Nephron (organoid): ENCODE data around the gene CFP.
A peak's percentile ranks its signal among the peaks of the same experiment; 100 is the strongest.
"Not testable (repeated sequence)": the region's sequence is repeated elsewhere in the genome, so short reads cannot be mapped to it uniquely, and the experiment has no call there.

Source experiments
- H3K27ac Mint-ChIP-seq, 3 experiments: 2 replicates each; pipeline ENCODE4 v1.8.0; 2020; ENCODE audit warnings: mixed read lengths in 3 of 3, mild to moderate bottlenecking in 2 of 3, moderate library complexity in 1 of 3
- H3K27me3 Mint-ChIP-seq: 2 replicates; pipeline ENCODE4 v1.8.0; 2021; ENCODE audit warnings: low read depth, mild to moderate bottlenecking, moderate library complexity, mixed read lengths
- H3K36me3 Mint-ChIP-seq: 2 replicates; pipeline ENCODE4 v1.8.0; 2020; ENCODE audit warnings: low read depth, mixed read lengths
- H3K4me1 Mint-ChIP-seq: 2 replicates; pipeline ENCODE4 v1.8.0; 2020; ENCODE audit warnings: mixed read lengths
- H3K4me3 Mint-ChIP-seq, 3 experiments: 2 replicates each; pipeline ENCODE4 v1.8.0; 2020; ENCODE audit warnings: mild to moderate bottlenecking in 3 of 3, mixed read lengths in 3 of 3, moderate library complexity in 2 of 3
- H3K9me3 Mint-ChIP-seq: 2 replicates; pipeline ENCODE4 v1.8.0; 2020; ENCODE audit warnings: mixed read lengths
- TF ChIP-seq, protein P1 (sequence below), 3 experiments: fragments of 200-600 bp; sonication (generic); IDR thresholded peaks; one replicate each; pipeline ENCODE4 v1.5.0; 2021; ENCODE audit warnings: antibody characterized with exemption in 3 of 3; ENCODE audit not compliant: unreplicated experiment in 3 of 3

The CFP gene

DNA sequence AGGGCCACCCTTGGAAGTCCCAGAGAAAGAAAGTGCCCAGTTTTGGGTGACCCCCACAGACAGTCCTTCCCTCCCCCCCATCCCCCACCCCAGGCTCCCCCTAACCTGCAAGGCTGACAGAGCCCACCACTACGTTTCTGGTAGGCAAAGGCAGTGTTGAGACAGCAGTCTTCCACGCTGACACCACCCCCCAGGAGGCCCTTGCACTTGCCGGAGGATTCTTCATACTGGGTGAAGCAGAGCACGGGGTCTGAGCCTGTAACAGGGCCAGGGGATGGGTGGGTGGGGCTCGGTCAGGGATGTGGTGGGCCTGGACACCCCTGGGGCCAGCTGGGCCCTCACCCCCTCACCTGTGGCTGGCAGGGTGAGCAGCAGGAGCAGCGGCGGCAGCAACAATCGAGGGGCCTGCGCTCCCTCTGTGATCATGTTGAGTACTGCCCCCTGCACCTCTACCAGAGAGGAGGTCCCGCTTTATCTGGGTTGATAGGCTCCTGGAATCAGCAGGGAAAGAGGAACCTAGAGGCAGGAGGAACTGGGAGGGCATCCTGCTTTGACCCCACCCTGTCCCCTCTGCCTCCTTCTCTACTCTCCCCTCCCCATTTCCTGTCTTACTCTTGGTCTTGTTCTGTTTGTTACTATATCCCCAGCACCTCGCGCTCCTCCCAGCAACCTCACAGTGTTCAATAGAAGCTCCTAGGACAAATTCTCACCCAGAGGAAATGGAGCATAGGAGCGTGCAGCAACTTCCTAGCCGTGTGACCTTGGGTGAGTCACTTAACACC lies at the start of gene CFP:
Gene CFP, minus strand, starts transcription at position 512 of the 782 bp plus-strand sequence. Its CDS starts 86 bp downstream, at position 426.
- Mint-ChIP-seq H3K4me3 (no peak within 1 kb of the TSS), H3K9me3 (peaks cover 10% of the 10 kb centered on the region), H3K36me3 (no peaks in the 10 kb centered on the region), H3K27me3 (no peaks in the 10 kb centered on the region), H3K27ac (no peak within 1 kb of the TSS), H3K4me1 (no peaks in the 10 kb centered on the region)
- TF ChIP-seq, protein P1, sequence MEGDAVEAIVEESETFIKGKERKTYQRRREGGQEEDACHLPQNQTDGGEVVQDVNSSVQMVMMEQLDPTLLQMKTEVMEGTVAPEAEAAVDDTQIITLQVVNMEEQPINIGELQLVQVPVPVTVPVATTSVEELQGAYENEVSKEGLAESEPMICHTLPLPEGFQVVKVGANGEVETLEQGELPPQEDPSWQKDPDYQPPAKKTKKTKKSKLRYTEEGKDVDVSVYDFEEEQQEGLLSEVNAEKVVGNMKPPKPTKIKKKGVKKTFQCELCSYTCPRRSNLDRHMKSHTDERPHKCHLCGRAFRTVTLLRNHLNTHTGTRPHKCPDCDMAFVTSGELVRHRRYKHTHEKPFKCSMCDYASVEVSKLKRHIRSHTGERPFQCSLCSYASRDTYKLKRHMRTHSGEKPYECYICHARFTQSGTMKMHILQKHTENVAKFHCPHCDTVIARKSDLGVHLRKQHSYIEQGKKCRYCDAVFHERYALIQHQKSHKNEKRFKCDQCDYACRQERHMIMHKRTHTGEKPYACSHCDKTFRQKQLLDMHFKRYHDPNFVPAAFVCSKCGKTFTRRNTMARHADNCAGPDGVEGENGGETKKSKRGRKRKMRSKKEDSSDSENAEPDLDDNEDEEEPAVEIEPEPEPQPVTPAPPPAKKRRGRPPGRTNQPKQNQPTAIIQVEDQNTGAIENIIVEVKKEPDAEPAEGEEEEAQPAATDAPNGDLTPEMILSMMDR (IDR thresholded peaks at IDR 0.05; ENCODE audit: unreplicated experiment in 3 of 3), result no peak

DNA sequence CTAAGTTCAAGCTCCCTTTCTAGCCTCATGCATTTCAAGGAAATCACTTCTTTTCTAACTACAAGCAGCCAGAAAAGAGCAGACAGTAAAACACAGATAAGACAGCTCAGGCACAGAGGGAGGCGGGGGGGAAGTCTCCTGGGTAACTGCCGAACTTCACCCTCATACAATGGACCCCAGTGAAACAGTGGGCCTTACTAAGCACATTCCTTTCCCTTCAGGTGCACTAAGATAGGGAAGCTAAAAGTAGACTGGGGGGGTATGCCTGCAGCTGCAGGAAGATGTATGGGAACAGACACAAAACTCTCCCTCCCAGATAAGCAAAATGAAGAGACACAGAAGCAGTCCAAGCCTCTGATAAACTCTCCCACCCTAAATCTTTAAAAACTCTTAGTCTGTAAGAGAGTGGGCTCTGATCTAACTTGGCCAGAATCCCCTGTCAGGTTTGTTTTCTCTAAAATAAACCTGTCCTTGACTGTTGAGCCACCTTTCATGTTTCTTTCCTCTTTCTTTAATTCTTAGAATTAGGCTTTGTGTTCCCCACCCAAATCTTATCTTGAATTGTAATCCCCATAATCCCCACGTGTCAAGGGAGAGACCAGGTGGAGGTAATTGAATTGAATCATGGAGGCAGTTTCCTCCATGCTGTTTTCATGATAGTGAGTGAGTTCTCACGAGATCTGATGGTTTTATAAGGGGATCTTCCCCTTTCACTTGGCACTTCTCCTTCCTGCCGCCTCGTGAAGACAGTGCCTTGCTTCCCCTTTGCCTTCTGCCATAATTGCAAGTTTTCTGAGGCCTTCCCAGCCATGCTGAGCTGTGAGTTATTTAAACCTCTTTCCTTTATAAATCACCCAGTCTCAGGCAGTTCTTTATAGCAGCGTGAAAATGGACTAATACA lies 46.5 kb upstream of the CFP start:
- H3K27ac Mint-ChIP-seq, H3K36me3 Mint-ChIP-seq, H3K27me3 Mint-ChIP-seq, H3K4me3 Mint-ChIP-seq, H3K4me1 Mint-ChIP-seq, H3K9me3 Mint-ChIP-seq: not testable (repeated sequence)

DNA sequence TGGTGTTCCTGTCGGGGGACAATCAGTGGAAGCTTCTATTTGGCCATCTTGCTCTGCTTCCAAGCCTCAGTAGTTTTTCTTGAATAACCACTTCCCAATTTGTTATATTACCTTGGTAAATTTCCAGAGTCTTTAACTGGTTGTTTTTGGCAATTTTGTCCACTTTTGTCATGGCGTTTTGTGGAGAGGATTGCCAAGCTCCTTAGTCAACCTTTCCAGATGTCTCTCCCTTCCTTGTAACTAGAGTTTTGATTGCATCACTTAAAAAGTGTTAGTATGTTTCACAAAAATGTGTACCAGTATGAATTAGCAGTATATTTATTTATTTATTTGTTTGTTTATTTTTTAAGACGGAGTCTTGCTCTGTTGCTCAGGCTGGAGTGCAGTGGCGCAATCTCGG lies 45.0 kb upstream of the CFP start:
- peaks cover 15% of the 10 kb centered on the region for H3K9me3 Mint-ChIP-seq
- H3K27ac Mint-ChIP-seq, result no peak overlapping the region
- H3K27me3 Mint-ChIP-seq, result no peaks in the 10 kb centered on the region
- H3K4me3 Mint-ChIP-seq, result no peak overlapping the region
- TF ChIP-seq, protein P1 (IDR thresholded peaks at IDR 0.05; ENCODE audit: unreplicated experiment in 3 of 3), result no peak
- no peaks in the 10 kb centered on the region for H3K4me1 Mint-ChIP-seq
- no peaks in the 10 kb centered on the region for H3K36me3 Mint-ChIP-seq

DNA sequence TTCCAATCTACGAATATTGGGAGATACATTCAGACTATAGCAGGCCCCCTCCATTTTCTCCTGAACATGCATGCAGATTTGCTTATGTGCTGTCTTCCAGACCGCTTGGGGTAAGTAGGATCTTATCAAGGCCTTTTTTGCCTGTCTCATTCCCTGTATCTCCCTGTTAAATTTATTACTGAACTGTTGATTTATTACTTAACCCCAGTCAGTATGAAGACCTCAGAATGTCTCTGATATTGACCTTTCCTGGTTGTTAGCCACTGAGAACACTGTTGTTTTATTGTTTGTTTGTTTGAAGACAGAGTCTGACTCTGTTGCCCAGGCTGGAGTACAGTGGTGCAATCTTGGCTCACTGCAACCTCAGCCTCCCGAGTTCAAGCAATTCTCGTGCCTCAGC lies 36.1 kb upstream of the CFP start:
- not testable (repeated sequence) for H3K27ac Mint-ChIP-seq, H3K4me3 Mint-ChIP-seq, H3K9me3 Mint-ChIP-seq, H3K27me3 Mint-ChIP-seq, H3K4me1 Mint-ChIP-seq, H3K36me3 Mint-ChIP-seq

DNA sequence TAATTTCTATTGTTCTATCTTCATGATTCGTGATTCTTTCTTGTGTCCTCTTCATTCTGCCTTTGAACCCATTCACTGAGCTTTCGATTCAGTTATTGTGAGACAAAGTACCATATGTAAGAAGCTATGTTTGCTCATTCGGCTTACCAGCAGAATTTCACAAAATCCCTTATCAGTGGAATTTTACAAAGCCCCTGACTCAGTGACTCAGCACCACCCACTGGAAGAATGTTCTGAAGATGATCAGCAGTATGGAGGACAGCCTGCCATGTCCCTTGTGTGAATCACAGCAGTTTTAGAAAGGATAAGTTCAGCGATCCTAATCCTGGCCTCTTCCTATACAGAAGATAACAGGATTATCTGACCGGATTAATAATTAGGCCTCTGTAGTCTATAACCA lies 35.0 kb upstream of the CFP start:
- no peak overlapping the region for H3K27ac Mint-ChIP-seq

DNA sequence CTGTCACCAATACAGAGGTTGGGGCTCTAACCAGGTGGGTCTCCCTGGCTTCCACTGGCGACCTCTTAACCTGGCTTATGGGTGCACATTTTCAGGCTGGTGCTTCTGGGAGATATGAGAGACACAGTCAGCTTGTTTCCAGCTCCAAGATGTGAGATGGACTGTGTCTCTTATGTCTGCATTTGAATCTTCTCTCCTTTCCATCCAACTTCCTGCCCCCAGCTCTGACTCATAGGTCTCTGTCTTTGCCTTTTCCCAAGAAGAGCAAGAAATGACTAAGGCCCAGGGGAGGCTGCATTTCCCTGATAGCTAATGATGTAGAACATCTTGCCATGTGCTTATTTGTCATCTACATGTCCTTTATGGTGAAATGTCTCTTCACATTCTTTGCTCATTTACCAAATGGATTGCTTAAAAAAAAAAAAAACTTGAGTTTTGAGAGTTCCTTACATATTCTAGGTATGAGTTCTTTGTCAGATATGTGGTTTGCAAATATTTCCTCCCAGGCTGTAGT lies 32.5 kb upstream of the CFP start:
- TF ChIP-seq, protein P1 (IDR thresholded peaks at IDR 0.05; ENCODE audit: unreplicated experiment in 3 of 3), result no peak
- H3K27me3 Mint-ChIP-seq, result no peaks in the 10 kb centered on the region
- peaks cover 4% of the 10 kb centered on the region for H3K36me3 Mint-ChIP-seq
- H3K27ac Mint-ChIP-seq, result peak overlapping the region in 1 of 3 experiments; percentile 68
- peaks cover 3% of the 10 kb centered on the region for H3K9me3 Mint-ChIP-seq
- peaks cover 5% of the 10 kb centered on the region for H3K4me1 Mint-ChIP-seq
- H3K4me3 Mint-ChIP-seq, result no peak overlapping the region

More for the DNA sequence above, 35.0 kb upstream of the CFP start:
- TF ChIP-seq, protein P1 (IDR thresholded peaks at IDR 0.05; ENCODE audit: unreplicated experiment in 3 of 3), result no peak
- no peaks in the 10 kb centered on the region for H3K36me3 Mint-ChIP-seq
- no peaks in the 10 kb centered on the region for H3K27me3 Mint-ChIP-seq
- H3K4me3 Mint-ChIP-seq, result no peak overlapping the region
- H3K4me1 Mint-ChIP-seq, result no peaks in the 10 kb centered on the region
- peaks cover 3% of the 10 kb centered on the region for H3K9me3 Mint-ChIP-seq
